Activated CD4-positive, alpha-beta T cell treated with anti-CD3 and anti-CD28 coated beads, Interleukin-2, amount 50 U/mL, for 16 hours (primary cell): ENCODE data around the gene CDKN1C.

ENCODE experiments used
- DNase-seq: peaks from one replicate; pipeline ENCODE4 v3.0.0-alpha.2; 2020

Gene CDKN1C

DNA sequence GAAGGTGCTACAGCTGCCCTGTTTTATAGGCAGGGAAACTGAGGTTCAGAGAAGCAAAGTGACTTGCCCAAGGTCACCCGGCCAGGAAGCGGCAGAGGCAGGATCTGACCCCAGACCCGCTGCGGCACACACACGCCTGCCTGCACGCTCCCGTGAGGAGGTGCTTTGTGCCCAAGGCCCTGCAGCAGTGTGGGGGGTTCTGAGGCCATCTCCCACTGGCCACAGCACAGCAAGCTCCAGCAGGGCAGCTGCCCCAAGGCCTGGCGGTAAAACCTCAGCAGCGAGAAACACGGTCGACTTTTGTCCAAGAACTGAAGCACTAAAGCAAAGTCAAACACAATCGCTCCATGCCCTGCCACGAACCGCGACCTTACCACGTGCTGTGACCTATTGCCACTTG, 42.7 kb downstream of the CDKN1C start:
- no peak for DNase-seq

DNA sequence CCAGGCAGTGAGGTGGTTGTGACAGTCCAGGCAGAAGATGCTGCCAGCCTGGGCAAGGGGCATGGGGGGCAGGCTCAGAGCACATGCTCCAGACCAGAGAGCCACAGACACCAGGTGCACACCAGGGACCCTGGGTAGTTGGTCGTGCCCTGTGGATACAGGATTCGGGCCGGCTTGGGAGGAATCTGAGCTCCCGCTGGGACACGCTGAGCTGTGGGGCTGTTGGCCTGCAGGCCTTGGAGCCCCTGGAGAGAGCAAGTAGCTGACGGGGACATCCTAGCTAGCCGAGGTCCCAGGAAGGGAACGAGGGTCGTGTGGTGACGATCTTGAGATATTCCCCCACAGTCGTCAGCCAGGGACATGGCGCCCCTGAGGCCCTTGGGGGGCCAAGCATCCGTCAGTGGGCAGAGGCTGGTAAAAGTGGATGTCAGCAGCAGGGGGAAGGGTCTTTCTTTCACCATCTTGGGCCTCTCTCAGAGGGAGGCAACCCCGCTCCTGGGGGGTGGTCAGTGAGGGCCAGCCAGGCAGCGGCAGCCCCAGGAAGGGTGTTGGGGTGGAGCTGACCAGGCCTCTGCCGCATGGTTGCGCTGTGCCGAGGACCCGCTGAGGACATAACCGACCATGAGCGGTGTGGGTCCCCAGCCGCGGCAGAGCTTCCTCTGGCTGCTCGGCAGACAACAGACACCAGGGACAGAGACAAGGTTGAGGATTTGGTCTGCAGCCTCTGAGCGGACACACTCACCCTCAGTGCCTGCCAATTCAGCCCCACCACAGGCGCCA, 44.0 kb downstream of the CDKN1C start:
- DNase-seq = no peak

DNA sequence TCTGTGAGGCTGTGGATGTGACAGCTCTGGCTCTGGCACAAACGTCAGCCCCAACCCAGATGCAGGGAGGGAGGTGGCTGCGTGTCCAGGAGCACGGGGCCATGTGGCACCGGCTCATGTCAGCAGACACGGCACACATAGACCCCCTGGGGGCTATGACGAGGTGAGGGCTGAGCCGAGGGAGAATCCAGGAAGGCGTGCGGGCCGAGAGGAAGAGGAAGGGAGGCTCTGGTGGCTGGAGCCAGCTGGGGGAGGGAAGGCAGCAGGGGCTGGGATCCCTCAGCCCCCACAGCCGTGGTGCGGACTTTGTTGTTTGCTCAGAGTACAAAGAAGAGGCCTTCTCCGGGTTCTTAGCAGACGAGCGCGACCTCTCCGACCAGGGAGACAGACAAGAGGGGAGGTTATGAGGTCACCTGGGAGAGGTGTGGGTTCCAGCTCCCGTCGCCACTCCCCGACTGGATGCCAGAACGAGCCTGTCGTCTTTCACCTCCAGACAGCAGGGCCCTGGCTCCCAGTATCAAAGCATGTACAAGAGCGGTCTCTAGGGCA, 46.1 kb downstream of the CDKN1C start:
- DNase-seq = no peak

DNA sequence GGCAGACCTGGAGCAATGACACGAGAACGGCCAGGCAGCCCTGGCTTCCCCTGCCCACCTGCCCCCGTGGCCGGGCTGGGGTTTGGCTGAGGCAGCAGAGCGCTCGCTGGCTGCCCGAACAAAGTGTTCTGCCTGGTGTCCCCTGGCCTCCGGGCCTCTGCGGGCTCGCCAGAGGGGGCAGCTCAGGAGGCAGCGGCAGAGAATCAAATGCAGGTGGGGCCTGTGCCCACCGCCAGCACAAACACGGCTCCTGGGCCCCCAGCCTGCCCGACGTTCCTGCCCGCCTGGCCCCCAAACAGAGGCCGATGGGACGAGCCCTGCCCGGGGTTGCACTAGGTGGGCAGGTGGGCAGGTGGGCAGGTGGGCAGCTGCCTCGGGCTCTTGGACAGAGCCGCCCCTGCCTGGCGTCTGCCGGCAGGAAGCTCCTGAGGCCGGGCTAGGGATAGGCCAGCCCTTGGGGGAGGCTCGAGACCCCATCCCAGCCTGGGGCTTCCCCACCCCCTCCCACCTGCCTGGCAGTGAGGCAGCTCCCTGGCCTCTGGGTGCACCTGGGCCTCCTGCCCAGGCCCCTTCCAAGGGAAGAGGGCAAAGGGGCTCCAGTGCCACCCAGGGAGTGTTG, 46.8 kb downstream of the CDKN1C start:
- DNase-seq = no peak

DNA sequence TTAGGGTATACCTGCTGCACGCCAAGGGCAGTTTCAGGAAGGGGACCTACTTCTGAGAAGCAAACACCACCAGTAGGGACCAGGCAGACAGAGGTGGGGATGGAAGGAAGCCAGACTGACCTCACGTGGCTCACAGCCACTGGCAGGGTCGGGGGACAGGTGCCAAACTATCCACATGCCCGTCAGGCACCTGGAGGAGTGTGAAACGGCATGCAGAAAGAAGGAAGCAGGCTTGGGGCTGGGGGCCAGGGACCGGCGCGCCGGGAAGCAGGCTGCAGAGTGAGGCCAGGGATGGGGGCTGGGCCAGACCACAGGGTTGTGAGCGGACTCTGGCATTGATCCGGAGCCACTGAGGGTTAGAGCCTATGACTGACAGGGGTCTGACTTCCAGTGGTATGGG, 47.5 kb downstream of the CDKN1C start:
- no peak for DNase-seq

DNA sequence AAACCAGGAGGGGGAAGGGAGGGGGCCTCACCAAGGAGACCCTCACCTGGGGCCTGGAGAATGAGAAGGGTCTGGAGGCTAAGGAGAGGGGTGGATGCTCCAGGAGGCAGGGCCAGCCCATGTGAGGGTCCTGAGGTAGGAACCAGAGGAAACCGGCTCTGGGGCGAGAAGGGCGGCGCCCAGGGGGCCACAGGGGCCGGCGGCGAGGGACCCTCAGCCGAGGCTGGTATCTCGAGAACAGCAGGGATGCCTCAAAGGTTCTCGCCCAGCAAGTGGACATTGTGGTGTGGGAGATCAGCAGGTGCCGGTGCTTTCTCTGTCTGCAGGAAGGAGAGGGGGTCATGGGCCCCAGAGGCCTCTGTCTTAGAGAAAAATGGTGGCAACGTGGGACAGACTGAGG, 47.9 kb downstream of the CDKN1C start:
- DNase-seq = no peak

DNA sequence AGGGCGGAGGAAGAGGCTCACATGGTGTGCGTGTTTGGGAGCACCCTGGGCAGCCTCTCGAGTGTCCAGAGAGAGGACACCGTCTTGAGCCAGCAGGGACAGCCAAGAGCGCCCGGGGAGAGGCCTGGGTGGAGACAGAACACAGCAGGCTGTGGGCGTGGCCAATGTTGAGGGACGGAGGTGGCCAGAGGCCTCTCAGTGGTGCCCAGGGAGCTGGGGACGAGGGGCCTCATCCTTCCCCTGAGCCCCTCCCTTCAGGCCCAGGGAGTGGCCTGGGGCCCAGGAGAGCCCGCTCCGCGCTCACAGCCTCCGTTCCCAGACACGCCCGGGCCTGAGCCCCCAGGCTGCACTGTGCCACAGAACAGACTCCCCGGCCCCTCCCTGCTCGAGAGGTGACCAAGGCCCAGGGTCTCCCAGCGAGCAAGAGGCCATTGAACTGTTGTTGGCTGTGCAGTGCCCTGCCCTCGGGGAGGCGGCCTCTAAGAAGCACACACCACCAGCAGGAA, 48.4 kb downstream of the CDKN1C start:
- DNase-seq = no peak

DNA sequence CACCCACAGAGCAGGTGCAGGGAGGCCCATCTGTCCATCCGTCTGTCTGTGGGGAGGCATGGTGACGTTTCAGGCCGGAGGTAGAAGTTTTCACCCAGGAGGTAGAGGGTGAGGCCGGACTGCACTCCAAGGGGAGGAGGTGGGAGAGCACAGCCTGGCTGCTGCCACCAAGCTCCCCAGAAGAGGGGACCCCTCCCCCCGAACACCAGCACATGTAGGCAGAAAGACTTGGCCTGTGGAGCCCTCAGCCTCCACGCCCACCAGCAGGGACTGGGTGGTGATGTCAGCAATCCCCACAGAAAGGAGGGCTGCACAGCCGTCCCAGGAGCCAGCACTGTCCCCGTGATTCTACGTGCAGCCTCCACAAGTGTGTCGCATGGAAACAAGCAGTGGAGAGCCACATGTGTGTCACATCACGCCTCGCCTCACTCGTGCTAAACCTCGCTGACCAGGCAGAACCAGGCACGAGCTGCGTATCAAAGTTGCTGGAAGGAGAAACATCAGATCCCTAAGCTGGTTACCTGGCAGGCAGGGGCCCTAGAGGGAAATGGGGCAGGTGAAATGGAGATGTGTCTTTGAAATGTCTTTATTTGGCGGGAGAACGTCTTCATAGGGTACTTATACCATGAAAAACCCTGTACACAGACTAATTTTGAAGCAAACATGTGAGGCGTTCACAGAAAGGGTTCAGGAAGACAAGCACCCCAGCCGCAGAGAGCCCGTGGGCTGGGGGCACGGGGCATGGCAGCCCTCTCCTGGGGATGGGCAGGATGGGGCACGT, 49.1 kb downstream of the CDKN1C start:
- DNase-seq = no peak

DNA sequence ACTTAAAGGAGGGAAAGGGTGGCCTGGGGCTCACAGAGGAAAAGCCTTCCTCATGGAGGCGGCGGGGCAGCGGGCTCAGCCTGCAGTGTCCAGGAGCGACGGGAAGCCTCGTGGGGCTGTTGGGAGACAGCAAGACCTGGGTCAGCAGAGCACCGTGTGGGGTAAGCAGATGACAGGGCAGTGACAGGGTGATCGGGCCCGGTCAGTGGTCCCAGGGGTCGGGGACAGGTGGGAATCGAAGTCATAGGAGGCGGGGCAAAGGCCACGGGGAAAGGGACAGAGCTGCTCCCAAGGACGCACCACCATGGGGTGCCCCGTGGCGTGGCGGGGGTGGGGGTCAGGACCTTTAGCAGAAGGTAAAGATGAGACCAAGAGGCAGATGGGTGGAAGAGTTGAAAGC, 49.8 kb downstream of the CDKN1C start:
- DNase-seq = no peak

DNA sequence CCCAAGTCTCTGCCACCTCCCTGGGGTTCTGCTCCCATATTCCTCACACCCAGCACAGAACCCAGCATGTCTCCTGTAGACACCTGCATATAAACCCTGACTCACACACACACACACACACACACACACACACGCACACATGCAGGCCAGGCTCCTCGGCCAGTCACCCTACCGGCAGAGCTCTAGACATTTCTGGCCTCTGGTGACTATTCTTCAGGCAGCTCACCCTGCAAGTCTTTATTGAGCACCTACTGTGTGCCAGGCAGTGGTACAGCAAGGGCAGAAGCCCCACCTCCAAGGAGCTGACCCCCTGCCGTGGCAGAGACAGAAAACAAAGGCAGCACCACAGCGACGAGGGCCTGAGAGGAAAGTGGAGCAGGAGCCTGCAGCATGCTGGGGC, 50.3 kb downstream of the CDKN1C start:
- DNase-seq = no peak

DNA sequence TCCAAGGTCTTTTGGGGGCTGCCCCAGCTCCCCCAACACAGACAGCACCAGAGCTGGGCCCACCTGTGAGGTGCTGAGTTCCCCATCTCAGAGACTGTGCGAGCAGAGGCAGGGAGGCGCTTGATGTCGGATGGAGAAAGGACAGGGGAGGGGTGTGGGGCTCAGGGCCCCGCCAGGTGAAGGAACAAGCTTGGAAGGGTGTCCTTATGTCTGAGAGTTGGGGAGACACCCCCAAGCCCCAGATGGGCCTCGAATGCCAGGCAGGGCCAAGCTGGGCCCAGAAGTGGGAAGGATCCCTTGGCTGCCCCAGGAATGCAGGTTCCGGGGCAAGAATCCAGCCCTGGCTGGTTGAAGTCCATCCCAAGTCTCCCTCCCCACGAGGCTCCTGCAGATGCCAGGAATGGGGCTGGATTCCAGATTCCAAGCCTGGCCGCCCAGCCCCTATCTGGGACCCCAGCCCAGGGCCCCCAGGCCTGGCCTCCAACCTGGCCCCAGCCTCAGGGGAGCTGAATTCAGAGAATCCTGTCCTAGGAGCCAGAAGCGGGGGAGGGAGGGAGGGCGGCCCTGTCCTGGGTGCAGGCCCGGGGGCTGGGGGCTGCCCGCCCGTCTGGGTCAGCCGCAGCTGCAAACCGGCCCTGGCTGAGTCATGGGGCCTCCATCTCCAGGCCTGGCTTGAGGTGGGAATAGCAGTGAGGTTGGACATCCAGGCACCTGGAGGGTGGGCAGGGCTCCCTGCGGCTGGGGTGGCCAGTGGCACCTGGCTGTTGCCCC, 50.9 kb downstream of the CDKN1C start:
- DNase-seq = no peak

DNA sequence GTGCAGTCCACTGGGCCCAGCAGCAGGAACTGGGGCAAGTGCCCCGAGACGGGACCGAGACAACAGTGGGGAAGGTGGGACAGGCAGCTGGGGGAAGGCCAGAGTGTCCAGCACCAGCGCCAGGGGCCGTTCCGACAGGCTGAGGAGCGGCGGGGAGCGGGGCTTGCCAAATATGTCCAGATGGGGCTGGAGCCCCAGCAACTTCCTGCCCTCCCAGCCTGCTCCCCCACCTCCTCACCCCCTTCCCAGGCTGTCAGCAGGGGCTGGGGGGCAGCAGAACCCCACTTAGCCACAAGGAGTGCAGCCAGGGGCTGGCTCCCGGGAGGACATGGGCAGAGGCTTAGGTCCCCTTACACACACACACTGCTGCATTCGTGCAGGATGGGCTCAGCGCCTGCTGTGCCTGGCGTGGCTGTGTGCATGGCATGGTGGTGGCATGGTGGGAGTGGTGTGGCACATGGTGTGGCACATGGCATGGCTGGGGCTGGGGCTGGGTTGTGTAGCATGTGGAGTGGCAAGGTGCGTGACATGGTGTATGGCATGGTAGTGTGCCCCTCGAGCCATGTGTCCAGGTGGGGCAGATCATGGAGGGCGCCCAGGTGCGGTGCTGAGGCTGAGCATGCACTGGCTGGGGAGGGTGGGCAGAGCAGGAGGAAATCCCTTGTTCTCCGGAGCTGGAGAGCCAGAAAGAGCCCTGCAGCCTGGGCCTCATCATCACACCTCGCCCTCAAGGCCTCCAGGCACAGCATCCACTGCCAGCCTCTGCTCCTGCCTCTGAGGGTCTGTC, 51.7 kb downstream of the CDKN1C start:
- DNase-seq = no peak
